ENCODE measurements around the gene FOXA2.

DNA sequence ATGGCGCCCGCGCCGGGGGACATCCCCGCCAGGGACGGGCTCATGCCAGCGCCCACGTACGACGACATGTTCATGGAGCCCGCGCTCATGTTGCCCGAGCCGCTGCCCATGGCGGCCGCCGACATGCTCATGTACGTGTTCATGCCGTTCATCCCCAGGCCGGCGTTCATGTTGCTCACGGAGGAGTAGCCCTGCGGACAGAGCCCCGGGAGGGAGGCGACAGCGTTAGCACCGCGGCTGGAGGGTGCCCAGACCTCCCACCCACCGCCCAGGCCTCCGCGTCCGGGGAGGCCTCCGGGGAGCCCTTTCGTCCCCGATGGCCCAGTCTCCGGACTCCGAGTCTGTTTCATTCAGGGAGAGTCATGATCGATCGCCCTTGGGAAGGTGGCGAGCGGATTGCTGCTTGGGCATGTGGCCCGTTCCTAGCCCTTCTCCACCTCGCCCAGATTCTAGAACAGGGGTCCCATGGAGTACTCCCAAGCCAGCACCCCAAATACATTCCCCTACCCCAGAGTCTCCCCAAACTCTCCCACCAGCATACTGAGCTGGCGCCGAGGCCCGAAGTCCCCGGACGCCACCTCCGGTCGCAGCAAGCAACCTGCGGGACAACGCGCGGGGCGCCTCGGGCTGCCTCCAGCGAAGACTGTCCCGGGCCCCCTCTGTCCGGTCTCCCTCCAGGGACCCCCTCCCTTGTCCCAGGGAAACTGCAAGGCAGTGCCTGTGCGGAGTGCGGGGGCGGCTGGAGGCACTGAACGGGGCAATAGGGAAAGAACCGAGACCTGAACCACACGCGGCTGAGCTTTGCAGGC is 1.2 kb downstream of the FOXA2 start:
- no peak for TF ChIP-seq EZH2 (IDR thresholded peaks at IDR 0.05; ENCODE audit: borderline replicate concordance, insufficient read depth, low read depth, low read length, poor library complexity, severe bottlenecking)
- TF ChIP-seq, protein P1, sequence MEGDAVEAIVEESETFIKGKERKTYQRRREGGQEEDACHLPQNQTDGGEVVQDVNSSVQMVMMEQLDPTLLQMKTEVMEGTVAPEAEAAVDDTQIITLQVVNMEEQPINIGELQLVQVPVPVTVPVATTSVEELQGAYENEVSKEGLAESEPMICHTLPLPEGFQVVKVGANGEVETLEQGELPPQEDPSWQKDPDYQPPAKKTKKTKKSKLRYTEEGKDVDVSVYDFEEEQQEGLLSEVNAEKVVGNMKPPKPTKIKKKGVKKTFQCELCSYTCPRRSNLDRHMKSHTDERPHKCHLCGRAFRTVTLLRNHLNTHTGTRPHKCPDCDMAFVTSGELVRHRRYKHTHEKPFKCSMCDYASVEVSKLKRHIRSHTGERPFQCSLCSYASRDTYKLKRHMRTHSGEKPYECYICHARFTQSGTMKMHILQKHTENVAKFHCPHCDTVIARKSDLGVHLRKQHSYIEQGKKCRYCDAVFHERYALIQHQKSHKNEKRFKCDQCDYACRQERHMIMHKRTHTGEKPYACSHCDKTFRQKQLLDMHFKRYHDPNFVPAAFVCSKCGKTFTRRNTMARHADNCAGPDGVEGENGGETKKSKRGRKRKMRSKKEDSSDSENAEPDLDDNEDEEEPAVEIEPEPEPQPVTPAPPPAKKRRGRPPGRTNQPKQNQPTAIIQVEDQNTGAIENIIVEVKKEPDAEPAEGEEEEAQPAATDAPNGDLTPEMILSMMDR (IDR thresholded peaks at IDR 0.05): no peak
